Muscle layer of colon (tissue), 2 donors: ENCODE results near the gene SULT1A2.
A peak's percentile ranks its signal among the peaks of the same experiment; 100 is the strongest.
"Not testable (repeated sequence)": the region's sequence is repeated elsewhere in the genome, so short reads cannot be mapped to it uniquely, and the experiment has no call there.

ENCODE experiments used
- H3K27ac ChIP-seq: one replicate; pipeline ENCODE4 v1.7.0; 2013; ENCODE audit warnings: low read depth, mild to moderate bottlenecking, low read length, moderate library complexity
- H3K27me3 ChIP-seq, 2 donors: one replicate each; pipeline ENCODE4 v1.7.0; 2013; ENCODE audit warnings: low read length in 2 of 2, mild to moderate bottlenecking in 2 of 2; ENCODE audit not compliant: insufficient read depth in 2 of 2, control insufficient read depth in 1 of 2
- H3K36me3 ChIP-seq: one replicate; pipeline ENCODE4 v1.7.0; 2013; ENCODE audit warnings: mild to moderate bottlenecking, low read length; ENCODE audit not compliant: insufficient read depth
- H3K4me1 ChIP-seq: one replicate; pipeline ENCODE4 v1.7.0; 2013; ENCODE audit warnings: mild to moderate bottlenecking, low read length; ENCODE audit not compliant: insufficient read depth
- H3K4me3 ChIP-seq, 2 donors: one replicate each; pipeline ENCODE4 v1.7.0; 2013; ENCODE audit warnings: low read length in 2 of 2, low read depth in 1 of 2, mild to moderate bottlenecking in 1 of 2, moderate library complexity in 1 of 2
- H3K9ac ChIP-seq: one replicate; pipeline ENCODE4 v1.7.0; 2013; ENCODE audit warnings: low read length
- H3K9me3 ChIP-seq: one replicate; pipeline ENCODE4 v1.7.0; 2013; ENCODE audit warnings: mild to moderate bottlenecking, low read length
- donor health status: abdominal sarcoma.
- donor health status: Adenocarcinoma of cecum.

Gene SULT1A2

GRCh38 chr16:28585674-28586073 is 11.2 kb downstream of the SULT1A2 start:
- no peaks in the 10 kb centered on the region for H3K9me3 ChIP-seq
- H3K27ac ChIP-seq = no peak overlapping the region
- peaks cover 82% of the 10 kb centered on the region for H3K36me3 ChIP-seq
- H3K4me1 ChIP-seq = no peaks in the 10 kb centered on the region
- H3K9ac ChIP-seq = no peak overlapping the region
- H3K4me3 ChIP-seq = no peak overlapping the region
- no peaks in the 10 kb centered on the region for H3K27me3 ChIP-seq

DNA sequence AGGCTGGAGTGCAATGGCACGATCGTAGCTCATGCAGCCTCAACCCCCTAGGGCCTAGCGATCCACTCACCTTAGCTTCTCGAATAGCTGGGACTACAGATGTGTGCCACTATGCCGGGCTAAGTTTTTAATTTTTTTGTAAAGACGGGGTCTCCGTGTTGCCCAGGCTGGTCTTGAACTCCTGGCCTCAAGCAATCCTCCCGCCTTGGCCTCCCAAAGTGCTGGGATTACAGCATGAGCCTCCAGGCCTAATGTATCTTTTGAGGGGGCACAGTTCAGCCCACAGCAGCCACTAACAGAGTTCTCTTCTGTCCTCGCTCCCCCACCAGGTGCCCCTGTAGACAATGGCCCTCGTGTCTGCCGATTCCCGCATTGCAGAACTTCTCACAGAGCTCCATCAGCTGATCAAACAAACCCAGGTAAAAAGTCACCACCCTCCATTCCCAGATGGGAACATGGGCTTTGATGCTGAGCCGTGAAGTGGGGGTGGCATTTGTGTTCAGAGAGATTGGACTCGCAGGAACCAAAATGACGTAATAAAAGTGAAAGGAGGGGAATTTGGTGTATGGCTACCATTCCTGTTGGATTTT is 16.0 kb downstream of the SULT1A2 start:
- H3K4me1 ChIP-seq = no peaks in the 10 kb centered on the region
- H3K27me3 ChIP-seq = no peaks in the 10 kb centered on the region
- no peak overlapping the region for H3K9ac ChIP-seq
- H3K36me3 ChIP-seq = peaks cover 38% of the 10 kb centered on the region
- no peak overlapping the region for H3K4me3 ChIP-seq
- no peak overlapping the region for H3K27ac ChIP-seq
- no peaks in the 10 kb centered on the region for H3K9me3 ChIP-seq

GRCh38 chr16:28575446-28576109 is 21.3 kb downstream of the SULT1A2 start:
- Histone ChIP-seq H3K36me3 (no peaks in the 10 kb centered on the region), H3K9ac (no peak overlapping the region), H3K9me3 (no peaks in the 10 kb centered on the region), H3K27me3 (no peaks in the 10 kb centered on the region), H3K4me3 (no peak overlapping the region), H3K27ac (no peak overlapping the region), H3K4me1 (peaks cover 18% of the 10 kb centered on the region)

- Histone ChIP-seq H3K27me3 (no peaks in the 10 kb centered on the region), H3K9ac (no peak overlapping the region), H3K9me3 (no peaks in the 10 kb centered on the region), H3K4me1 (peaks cover 18% of the 10 kb centered on the region), H3K4me3 (no peak overlapping the region), H3K36me3 (no peaks in the 10 kb centered on the region), H3K27ac (no peak overlapping the region)
Measured at GRCh38 chr16:28574925-28575324, 21.9 kb downstream of the SULT1A2 start.

- Histone ChIP-seq H3K36me3 (no peaks in the 10 kb centered on the region), H3K27me3 (no peaks in the 10 kb centered on the region), H3K27ac (no peak overlapping the region), H3K9me3 (no peaks in the 10 kb centered on the region), H3K4me1 (peaks cover 18% of the 10 kb centered on the region), H3K4me3 (no peak overlapping the region), H3K9ac (no peak overlapping the region)
Measured at GRCh38 chr16:28573738-28574718, 22.8 kb downstream of the SULT1A2 start.

- Histone ChIP-seq H3K36me3 (no peaks in the 10 kb centered on the region), H3K27ac (no peak overlapping the region), H3K9ac (peak overlapping the region; percentile 10)
Measured at GRCh38 chr16:28572696-28573510, 23.9 kb downstream of the SULT1A2 start.

DNA sequence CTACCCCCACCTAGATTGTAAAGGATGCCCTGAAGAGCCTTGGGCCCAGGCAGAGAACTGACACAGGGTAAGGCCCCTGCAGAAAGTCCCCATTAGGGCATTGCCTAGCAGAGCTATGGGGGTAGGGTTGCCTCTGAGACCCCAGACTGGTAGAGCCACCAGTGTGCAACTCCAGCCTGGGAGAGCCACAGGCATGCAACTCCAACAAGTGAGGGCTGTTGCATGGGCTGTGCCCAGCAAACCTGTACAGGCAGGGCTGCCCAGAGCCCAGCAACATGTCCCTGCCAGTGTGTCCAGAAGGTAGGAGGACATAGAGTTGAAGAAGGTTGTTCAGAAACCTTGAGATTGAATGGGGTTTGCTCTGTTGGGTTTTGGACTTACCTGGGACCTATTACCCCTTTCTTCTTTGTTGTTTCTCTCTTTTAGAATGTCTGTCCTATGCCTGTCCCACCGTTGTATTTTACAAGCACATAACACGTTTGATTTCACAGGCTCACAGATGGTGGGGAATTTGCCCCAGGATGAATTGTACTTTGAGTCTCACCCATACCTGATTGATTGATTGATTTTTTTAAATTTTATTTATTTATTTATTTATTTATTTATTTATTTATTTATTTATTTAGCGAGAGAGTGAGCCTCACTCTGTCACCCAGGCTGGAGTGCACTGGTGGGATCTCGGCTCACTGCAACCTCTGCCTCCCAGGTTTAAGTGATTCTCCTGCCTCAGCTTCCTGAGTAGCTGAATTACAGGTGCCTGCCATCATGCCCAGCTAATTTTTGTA is 26.7 kb downstream of the SULT1A2 start:
- Histone ChIP-seq H3K9me3 (no peaks in the 10 kb centered on the region), H3K4me1 (peaks cover 18% of the 10 kb centered on the region), H3K9ac (no peak overlapping the region), H3K4me3 (no peak overlapping the region), H3K27me3 (no peaks in the 10 kb centered on the region), H3K36me3 (no peaks in the 10 kb centered on the region), H3K27ac (no peak overlapping the region)

More at GRCh38 chr16:28572696-28573510, 23.9 kb downstream of the SULT1A2 start:
- H3K4me1 ChIP-seq = peaks cover 18% of the 10 kb centered on the region
- peak overlapping the region in 1 of 2 donors; percentile 25 for H3K4me3 ChIP-seq
- no peaks in the 10 kb centered on the region for H3K9me3 ChIP-seq
- no peaks in the 10 kb centered on the region for H3K27me3 ChIP-seq

GRCh38 chr16:28569021-28569420 is 27.8 kb downstream of the SULT1A2 start:
- Histone ChIP-seq H3K27me3 (no peaks in the 10 kb centered on the region), H3K4me3 (no peak overlapping the region), H3K27ac (no peak overlapping the region), H3K4me1 (peaks cover 18% of the 10 kb centered on the region), H3K36me3 (no peaks in the 10 kb centered on the region), H3K9ac (no peak overlapping the region), H3K9me3 (no peaks in the 10 kb centered on the region)

DNA sequence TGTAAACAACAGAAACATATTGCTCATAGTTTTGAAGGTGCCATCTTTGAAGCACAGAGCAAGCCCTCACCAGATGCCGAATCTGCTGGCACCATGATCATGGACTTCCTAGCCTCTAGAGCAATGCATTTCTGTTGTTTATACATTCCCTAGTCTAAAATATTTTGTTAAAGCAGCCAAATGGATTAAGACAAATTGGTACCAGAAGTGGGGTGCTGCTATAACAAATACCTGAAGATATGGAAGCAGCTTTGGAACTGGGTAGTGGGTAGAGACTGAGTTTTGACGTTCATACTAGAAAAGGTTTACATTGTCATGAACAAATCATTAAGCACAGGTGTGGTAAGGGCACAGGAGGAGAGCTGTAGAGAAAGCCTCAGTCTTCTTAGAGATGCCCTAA is 29.6 kb downstream of the SULT1A2 start:
- Histone ChIP-seq H3K9ac (no peak overlapping the region), H3K36me3 (no peaks in the 10 kb centered on the region), H3K27ac (no peak overlapping the region), H3K4me1 (peaks cover 1% of the 10 kb centered on the region), H3K27me3 (no peaks in the 10 kb centered on the region), H3K4me3 (no peak overlapping the region), H3K9me3 (no peaks in the 10 kb centered on the region)

- H3K36me3 ChIP-seq, H3K9me3 ChIP-seq, H3K4me3 ChIP-seq, H3K27ac ChIP-seq, H3K27me3 ChIP-seq, H3K9ac ChIP-seq, H3K4me1 ChIP-seq: not testable (repeated sequence)
Measured at GRCh38 chr16:28566233-28566925, 30.5 kb downstream of the SULT1A2 start.
